Measurements from ENCODE around the gene CEP128. TPM values are rescaled to one million over a fixed set of nuclear protein-coding genes. Genes with fewer than 3 reads are reported as not detected.

Gene CEP128
- total RNA-seq, 4 donors from 2014 or later, result 1.9 to 9.7 (median 4.0) TPM

GRCh38 chr14:80475074-80475473 lies 466.5 kb downstream of the CEP128 start:
- Histone ChIP-seq H3K36me3 (no peaks in the 10 kb centered on the region), H3K27me3 (no peaks in the 10 kb centered on the region), H3K4me3 (no peak overlapping the region), H3K27ac (no peak overlapping the region), H3K9me3 (no peaks in the 10 kb centered on the region), H3K4me1 (no peaks in the 10 kb centered on the region)
- no peak for DNase-seq
- in situ Hi-C loops (cut with MboI; ENCODE audit: low pct_ligation_motif_present in 1 of 4, low pct_unique_long_range_greater_than_20kb in 1 of 4, low sequenced_read_pairs in 3 of 4), result no loop called here
- TF ChIP-seq EP300 (IDR thresholded peaks at IDR 0.05; ENCODE audit: low read depth) (no peak), POLR2A (IDR thresholded peaks at IDR 0.05) (no peak), POLR2AphosphoS5 (IDR thresholded peaks at IDR 0.05) (no peak), CTCF (IDR thresholded peaks at IDR 0.05) (no peak)
- intact Hi-C loops (cut with DNase I; ENCODE audit: low total_unique reads), result no loop called here
- WGBS, 2 donors (ENCODE audit: low coverage in 1 of 2), result 86 to 88% methylated on average over 1 to 4 of the region's 4 CpGs

GRCh38 chr14:80468331-80469122 lies 473.0 kb downstream of the CEP128 start:
- H3K27ac ChIP-seq, result no peak overlapping the region
- H3K4me1 ChIP-seq, result no peaks in the 10 kb centered on the region
- TF ChIP-seq POLR2A (IDR thresholded peaks at IDR 0.05) (no peak), EP300 (IDR thresholded peaks at IDR 0.05; ENCODE audit: low read depth) (no peak), CTCF (IDR thresholded peaks at IDR 0.05) (no peak), POLR2AphosphoS5 (IDR thresholded peaks at IDR 0.05) (no peak)
- H3K9me3 ChIP-seq, result no peaks in the 10 kb centered on the region
- DNase-seq, result no peak
- in situ Hi-C loops (cut with MboI; ENCODE audit: low pct_ligation_motif_present in 1 of 4, low pct_unique_long_range_greater_than_20kb in 1 of 4, low sequenced_read_pairs in 3 of 4) (no loop called here), intact Hi-C loops (cut with DNase I; ENCODE audit: low total_unique reads) (no loop called here)
- H3K36me3 ChIP-seq, result no peaks in the 10 kb centered on the region
- WGBS, 2 donors (ENCODE audit: low coverage in 1 of 2), result 44 to 47% methylated on average over 4 to 5 of the region's 5 CpGs
- no peak overlapping the region for H3K4me3 ChIP-seq
- H3K27me3 ChIP-seq, result no peaks in the 10 kb centered on the region

- no peaks in the 10 kb centered on the region for H3K9me3 ChIP-seq
- H3K4me3 ChIP-seq, result no peak overlapping the region
- H3K4me1 ChIP-seq, result no peaks in the 10 kb centered on the region
- in situ Hi-C loops (cut with MboI; ENCODE audit: low pct_ligation_motif_present in 1 of 4, low pct_unique_long_range_greater_than_20kb in 1 of 4, low sequenced_read_pairs in 3 of 4), result no loop called here
- DNase-seq, result no peak
- no peaks in the 10 kb centered on the region for H3K27me3 ChIP-seq
- no peak overlapping the region for H3K27ac ChIP-seq
- H3K36me3 ChIP-seq, result no peaks in the 10 kb centered on the region
- intact Hi-C loops (cut with DNase I; ENCODE audit: low total_unique reads), result no loop called here
- TF ChIP-seq EP300 (IDR thresholded peaks at IDR 0.05; ENCODE audit: low read depth) (no peak), POLR2AphosphoS5 (IDR thresholded peaks at IDR 0.05) (no peak), POLR2A (IDR thresholded peaks at IDR 0.05) (no peak), CTCF (IDR thresholded peaks at IDR 0.05) (no peak)
- 90 to 94% methylated on average over 2 to 7 of the region's 7 CpGs for WGBS, 2 donors (ENCODE audit: low coverage in 1 of 2)
Observed at GRCh38 chr14:80465546-80466220, 475.9 kb downstream of the CEP128 start.

- in situ Hi-C loops (cut with MboI; ENCODE audit: low pct_ligation_motif_present in 1 of 4, low pct_unique_long_range_greater_than_20kb in 1 of 4, low sequenced_read_pairs in 3 of 4), result no loop called here
- no peak overlapping the region for H3K4me3 ChIP-seq
- WGBS, 2 donors (ENCODE audit: low coverage in 1 of 2), result 72 to 80% methylated on average over 7 to 15 of the region's 15 CpGs
- DNase-seq, result no peak
- intact Hi-C loops (cut with DNase I; ENCODE audit: low total_unique reads), result no loop called here
- no peaks in the 10 kb centered on the region for H3K4me1 ChIP-seq
- H3K36me3 ChIP-seq, result no peaks in the 10 kb centered on the region
- TF ChIP-seq POLR2AphosphoS5 (IDR thresholded peaks at IDR 0.05) (no peak), EP300 (IDR thresholded peaks at IDR 0.05; ENCODE audit: low read depth) (no peak), CTCF (IDR thresholded peaks at IDR 0.05) (no peak)
- no peak overlapping the region for H3K27ac ChIP-seq
- no peaks in the 10 kb centered on the region for H3K9me3 ChIP-seq
- H3K27me3 ChIP-seq, result no peaks in the 10 kb centered on the region
Observed at GRCh38 chr14:80464531-80465149, 476.9 kb downstream of the CEP128 start.

Measured in transverse colon (tissue), 4 donors.